ENCODE results near the gene C2CD2.

DNA sequence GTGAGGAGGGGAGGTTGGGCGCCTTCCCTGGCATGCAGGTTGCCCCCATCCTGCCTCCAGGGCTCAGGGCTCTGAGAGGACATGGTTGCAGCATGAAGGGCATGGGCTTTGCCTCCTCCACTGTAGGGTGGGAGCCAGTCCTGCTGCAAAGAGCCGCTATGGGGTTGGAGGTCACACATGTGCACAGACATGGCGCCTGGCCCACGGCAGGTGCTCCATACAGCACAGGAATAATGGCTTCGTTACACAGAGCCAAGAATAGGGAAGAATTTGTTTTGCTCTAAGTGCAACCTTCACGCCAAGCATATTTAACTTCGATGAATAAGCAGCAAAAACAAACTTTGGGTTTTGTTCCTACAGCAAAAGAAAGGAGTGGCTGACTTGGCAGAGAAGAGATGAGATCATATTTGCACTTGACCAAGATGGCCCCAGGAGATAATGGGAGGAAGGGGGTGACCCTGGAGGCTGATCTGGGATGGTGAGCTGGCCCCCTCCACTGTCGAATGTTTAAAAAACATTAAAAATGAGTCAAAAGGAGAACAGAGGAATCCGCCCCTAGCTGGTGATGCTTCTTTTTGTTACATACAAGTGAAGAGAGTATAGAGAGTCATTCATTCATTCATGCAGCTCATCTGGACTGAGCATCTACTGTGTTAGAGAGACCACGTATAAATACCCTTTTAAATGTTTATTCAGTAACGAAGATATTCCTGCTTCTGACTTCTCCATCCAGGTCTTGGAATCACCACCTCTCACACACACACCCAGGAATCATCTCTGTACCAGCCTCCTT, 12.4 kb upstream of the C2CD2 start:
- TF ChIP-seq CTCF (optimal IDR thresholded peaks at IDR 0.05 in 1 of 3, IDR thresholded peaks at IDR 0.05 in 1 of 3, conservative IDR thresholded peaks at IDR 0.05 in 1 of 3; ENCODE audit: extremely low read depth in 1 of 3, insufficient read depth in 2 of 3, low read length in 3 of 3) (no peak), EZH2 (IDR thresholded peaks at IDR 0.05; ENCODE audit: low read length) (no peak)
